8988T (cell line): ENCODE results near the gene NBEAL2.
"Not testable (repeated sequence)": the region's sequence is repeated elsewhere in the genome, so short reads cannot be mapped to it uniquely, and the experiment has no call there.

Experiments
- DNase-seq: peaks from one replicate; pipeline ENCODE4 v3.0.0; 2011

Gene NBEAL2

DNA sequence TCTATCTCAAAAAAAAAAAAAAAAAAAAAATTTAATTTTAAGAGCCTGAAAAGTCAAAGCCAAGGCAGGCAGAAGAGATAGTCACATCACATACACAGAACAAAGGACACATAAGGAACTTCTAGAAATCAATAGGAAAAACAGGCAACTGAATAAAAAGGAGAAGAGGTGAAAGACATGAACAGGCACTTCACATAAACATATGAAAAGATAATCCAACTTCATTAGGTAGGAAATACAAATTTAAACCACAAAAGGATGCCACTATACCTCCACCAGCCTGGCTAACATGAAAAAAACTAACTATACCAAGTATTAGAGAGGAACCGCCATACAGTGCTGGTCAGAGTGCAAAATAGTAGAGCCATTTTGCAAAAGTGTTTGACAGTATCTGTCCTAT lies 17.0 kb upstream of the NBEAL2 start:
- DNase-seq: no peak

DNA sequence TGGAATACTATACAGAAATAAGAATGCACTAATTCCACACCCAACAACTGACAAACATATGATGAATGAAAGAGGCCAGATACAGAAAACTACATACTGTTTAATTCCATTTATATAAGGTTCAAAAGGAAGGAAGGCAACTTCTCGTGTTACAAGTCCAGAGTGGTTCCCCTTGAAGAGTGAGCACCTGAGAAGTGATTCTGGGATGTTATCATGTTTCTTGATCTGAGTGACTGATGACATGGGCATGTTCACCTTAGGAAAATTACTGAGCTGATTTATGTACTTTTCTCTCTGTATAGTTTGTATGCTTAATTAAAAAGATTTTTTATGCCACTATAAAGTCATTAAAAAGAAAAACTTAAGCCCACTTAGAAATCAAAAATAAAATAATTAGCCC lies 16.5 kb upstream of the NBEAL2 start:
- no peak for DNase-seq

DNA sequence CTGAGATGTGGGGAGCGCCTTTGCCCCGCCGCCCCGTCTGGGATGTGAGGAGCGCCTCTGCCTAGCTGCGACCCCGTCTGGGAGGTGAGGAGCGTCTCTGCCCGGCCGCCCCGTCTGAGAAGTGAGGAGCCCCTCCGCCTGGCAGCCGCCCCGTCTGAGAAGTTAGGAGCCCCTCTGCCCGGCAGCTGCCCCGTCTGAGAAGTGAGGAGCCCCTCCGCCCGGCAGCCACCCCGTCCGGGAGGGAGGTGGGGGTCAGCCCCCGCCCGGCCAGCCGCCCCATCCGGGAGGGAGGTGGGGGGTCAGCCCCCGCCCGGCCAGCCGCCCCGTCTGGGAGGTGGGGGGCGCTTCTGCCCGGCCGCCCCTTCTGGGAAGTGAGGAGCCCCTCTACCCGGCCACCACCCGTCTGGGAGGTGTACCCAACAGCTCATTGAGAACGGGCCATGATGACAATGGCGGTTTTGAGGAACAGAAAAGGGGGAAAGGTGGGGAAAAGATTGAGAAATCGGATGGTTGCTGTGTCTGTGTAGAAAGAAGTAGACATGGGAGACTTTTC lies 15.4 kb upstream of the NBEAL2 start:
- not testable (repeated sequence) for DNase-seq

DNA sequence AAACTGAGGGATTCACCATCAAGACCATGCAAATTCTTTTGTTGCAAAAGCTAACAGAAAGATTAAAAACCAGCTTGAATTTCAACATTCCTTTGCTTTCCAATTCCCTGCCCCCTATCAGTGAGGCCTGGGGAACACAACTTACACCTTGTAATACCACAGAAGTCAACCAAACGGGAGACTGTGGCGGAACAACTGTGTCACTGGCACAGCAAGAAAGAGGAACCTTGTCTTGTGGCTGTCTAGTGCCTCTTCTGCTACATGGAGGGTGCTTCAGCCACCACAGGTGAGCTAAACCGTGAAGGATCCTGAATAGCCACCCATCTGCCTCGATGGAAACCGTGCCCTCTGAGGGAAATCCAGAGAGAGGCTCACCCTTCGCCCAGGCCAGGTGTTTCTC lies 14.3 kb upstream of the NBEAL2 start:
- no peak for DNase-seq

DNA sequence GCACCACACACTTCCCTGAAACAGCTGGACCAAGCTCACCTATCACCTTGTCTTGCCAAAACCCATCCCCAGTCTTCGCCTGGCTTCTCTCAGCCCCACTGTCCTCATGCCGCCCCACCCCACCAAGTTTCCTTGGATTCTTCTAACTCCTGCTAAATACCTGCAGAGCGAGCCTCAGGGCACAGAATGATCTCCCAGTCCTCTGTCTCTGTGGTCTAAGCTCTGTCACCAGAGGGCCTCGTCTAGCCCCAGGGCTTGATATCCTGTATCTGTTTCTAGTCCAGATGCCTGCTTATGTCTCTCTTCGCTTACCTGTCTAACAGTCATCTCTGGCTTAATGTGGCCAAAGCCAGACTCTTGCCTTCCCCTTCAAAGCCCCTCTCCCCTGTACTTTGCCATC lies 12.7 kb upstream of the NBEAL2 start:
- no peak for DNase-seq

DNA sequence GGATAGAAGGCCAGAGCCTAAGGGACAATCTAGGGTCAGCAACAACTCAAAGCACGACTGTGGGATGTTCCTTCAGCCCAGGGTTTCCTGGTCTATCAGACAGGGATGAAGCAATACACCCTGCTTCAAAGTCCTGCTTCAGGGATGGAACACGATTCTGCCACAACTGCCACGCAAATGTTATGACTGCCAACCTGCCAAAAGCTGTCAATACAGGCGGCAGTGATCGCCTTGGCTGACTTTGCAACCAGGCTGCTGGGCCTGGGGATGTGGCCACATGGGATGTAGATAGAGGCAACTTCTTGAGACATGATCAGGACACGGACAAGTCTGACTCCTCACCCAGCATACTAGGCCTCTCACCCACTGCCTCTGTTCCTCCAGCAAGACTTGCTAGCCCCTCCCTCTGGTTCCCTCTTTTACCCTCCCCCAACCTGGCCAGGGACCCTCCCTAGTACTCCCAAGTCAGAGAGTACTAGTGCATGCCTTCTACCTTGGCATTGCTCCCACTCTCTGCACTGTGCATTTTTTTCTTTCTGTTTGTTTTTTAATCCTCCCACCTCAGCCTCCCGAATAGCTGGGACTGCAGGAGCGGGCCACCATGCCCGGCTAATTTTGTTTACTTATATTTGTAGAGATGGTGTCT lies 10.6 kb upstream of the NBEAL2 start:
- DNase-seq: no peak

DNA sequence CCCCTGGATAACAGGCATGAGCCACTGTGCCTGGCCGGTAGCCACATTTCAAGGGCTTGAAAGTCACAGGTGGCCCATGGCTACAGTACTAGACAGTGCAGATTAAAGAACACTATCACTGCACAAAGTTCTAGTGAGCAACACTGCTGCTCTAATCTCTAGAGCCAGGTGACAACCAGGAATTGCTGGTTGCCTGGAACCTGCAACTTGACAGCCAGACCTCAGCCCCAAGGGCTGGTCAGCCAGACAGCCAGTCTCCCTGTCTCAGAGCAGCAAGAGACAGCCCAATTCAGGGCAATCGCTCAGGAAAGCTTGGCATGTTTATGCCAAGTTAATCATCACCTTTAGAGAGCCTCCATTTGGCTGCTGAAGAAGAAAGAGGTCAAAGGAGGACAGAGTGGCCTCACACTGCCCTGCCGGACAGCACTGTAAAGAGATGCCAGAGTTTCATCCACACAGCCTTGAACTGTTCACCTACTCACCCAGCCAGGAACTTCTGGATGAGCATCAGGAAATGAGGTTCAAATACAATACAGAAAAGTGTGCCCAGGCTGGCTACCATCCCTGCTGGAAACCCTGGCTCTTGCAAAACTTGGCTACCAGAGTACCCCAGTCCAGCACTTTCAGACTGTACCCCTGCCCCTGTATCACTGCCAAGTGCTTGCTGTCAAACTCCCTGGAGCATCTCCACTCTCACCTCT lies 8.9 kb upstream of the NBEAL2 start:
- no peak for DNase-seq

DNA sequence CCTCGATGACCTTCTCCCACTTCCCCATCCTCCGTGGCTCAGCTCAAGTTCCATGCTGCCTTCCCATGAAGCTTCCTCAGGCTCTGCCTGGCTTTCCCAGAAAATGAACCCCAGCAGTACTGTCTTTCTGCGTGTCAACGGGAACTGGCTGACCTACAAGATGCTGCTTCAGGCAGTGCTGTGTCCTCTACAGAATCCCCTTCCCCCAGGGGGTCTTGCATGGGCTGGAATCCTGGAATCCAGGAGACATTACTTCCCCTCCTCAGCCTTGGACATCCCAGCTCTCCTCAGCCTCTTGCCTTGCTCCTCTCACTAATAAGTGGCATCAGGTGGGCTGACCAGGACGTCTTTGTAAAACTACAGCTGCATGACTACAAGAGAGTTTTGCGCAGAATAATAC lies 8.3 kb upstream of the NBEAL2 start:
- no peak for DNase-seq

DNA sequence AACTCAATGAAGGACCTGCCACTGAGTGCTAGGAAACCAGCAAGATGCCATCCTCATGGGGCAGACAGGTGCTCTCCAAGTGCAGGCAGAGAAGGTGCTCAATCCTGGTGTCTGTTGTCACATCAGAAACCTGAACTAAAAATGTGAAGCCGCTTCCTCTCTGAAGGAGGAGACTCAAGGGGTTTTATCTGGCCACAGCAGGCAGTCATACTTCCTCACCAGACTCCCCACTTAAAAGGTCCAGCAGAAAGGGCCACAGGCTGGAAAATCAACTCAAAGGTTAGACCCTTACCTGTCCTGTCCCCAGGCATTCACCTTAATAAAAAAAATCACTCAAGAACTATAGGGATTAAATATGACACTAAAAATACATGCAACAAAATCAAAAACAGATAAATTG lies 7.7 kb upstream of the NBEAL2 start:
- DNase-seq: no peak

DNA sequence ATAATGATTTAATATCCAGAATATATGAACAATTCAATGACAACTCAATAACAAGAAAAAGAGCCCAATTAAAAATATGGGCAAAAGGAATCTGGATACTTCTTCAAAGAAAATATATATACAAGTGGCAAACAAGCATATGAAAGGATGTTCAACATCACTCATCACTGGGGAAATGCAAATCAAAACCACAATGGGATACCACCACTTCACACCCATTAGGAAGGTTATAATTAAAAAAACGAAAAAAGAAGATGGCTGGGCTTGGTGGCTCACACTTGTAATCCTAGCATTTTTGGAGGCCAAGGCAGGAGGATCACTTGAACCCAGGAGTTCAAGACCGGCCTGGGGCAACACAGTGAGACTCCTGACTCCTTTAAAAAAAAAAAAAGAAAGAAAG lies 7.1 kb upstream of the NBEAL2 start:
- no peak for DNase-seq

DNA sequence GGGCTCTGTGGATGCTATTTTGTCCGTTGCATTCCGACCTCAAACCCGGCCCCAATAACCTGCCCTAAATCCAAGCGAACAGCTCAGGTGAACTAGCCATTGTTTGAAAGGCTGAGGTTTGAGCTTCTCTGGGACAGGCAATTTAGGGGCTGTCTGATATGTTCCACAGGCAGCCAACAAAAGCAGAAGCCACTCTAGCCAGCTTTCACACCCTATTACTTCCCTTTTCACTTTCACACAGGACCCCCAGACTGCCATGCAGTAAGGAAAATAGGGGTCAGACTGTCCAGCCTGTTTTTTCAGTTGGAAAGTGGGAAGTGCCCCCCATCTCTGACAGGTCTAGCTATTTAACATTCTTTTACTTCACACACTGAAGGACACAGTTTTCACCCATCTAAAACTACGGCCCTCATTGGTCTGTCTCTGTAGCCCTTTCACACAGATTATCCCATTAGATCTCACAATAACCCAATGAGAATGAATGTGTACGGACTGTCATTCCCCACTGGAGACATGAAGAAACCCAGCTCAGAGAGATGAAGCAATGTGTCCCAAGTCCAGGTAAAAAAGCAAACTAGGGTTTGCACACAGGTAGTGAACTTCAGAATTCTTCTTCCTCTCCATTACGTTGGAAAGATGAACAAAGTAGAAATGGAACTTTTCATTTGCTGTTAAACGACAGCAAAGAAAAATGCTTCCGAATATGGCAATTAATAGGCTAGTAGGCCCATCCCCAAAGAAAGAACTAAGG lies 4.9 kb upstream of the NBEAL2 start:
- no peak for DNase-seq

DNA sequence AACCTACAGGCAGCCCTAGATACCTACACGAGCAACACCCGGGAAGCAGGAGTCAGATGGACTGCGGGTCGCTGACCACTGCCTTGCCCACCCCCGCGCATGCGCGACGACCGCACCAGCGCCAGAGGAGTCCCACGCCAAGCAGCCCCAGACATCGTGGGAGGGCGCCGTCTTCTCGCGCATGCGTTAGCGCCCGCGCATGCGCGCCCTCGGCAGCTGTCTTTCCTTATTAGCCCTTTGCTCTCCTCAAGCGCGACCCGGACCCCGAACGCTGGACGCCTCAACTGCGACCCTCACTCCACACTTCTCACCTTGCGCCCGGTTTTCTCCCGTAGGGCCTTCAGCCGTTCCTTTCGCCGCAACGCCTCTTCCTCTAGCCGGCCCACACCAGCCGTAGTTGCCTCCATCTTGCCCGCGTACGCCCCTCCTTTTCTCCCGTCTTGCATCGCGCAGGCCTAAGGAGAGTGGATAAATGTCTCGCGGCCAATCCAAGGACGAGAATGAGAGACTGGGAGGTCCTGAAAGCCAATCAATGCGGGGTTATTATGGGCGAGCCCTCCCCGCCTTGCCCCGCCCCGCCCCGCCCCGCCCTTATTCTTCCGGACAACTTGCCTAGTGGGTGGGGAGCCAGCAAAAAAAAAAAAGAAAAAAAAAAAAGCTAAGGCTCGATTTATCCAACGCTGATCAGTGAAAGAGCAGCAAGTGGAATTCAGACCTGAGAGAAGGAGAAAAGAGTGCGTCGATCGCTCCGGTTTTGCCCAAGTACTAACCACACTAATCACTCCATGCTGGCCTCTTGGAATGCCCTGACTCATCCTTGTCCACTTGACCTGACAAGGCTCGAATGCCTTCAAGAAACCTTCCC lies 2.9 kb upstream of the NBEAL2 start, which contains the start of gene CCDC12:
Gene CCDC12, minus strand, starts transcription at position 420 of the 865 bp plus-strand sequence. Its CDS starts 13 bp downstream, at position 407.
- DNase-seq: peak; percentile 99

DNA sequence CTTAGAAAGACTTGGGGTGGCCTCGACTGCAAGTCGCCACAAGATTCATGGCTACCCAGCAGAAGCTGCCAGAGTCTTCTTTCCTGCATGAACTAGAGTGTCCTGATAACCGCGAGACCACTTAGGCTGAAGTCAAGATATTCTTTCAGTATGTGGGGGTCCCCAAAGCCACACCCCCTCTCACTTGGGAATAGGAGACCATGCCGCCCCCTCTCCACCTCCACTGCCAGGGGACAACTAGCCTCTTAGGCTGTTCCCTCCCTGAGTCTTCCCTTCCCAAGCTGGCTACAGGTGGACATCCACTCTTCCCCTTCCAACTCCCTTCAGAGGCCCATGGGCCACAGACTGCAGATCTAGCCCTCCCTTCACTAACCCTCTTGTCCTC lies 1.7 kb upstream of the NBEAL2 start:
- no peak for DNase-seq

DNA sequence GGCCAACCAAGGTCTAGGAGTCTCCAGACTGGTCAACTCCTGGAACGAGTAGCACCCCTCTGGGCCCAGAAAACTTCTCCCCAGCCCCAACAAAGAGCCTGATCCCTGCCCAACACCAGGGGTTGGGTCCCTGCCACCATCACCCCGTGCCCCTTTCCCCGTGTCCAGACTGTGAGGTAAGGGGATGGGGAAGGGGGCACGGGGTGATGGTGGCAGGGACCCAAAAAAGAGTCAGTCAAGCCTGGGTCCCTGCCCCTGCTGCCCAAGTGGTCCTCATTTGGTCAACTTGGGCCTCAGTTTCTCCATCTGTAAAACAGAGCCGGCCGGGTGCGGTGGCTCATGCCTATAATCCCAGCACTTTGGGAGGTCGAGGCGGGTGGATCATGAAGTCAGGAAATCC lies 1.1 kb upstream of the NBEAL2 start:
- no peak for DNase-seq

DNA sequence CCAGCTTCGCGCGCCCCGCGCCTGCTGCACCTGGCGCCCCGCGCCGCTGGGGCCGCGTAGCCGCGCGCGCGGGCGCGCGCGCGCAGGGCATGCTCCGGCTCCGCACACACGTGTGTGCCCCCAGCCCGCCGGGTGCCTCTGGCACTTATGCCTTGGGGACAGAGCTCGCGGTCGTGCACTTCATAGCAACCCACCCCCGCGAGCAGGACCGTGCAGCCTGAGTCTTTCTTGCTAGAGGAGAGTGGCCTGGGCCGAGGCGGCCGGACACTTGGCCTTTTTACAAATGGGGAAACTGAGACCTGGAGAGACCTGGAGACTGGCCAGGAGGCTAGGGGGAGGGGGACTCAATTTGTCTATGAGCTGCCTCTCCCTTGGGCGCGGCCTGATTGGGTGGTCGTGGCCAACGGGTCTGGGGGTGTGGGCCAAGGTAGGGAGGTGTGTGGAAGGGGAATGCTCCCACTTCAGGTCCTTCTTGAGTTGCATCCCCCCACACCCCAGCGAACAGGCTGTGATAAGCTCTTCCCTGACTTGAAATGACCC lies 562 bp downstream of the NBEAL2 start:
- peak; percentile 71 for DNase-seq

DNA sequence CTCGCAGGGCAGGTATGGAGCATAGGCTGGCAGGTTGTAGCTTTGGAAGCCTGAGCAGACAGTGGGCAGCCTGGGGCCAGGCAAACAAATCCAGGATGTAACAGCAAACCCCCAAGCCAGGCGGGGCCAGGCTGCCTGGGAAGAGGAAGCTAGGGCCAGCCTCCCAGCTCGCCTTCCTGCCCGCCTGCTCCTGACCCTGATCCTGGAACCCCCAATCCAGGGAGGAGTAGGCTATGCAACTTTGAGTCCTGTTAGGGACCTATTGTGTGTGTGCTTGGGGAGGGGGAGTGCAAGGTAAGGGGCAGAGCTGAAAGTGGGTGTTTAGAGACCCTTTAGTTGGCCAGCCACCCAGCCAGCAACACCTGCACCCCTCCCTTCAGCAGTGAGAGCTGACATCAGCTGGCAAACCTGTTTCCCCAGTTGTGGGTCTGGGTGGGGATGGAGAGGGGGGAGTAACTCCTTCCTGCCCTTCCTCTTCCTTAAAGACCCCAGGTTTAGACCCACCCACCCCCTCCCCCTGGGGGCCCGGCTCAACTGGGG lies 2.5 kb downstream of the NBEAL2 start:
- DNase-seq: no peak

DNA sequence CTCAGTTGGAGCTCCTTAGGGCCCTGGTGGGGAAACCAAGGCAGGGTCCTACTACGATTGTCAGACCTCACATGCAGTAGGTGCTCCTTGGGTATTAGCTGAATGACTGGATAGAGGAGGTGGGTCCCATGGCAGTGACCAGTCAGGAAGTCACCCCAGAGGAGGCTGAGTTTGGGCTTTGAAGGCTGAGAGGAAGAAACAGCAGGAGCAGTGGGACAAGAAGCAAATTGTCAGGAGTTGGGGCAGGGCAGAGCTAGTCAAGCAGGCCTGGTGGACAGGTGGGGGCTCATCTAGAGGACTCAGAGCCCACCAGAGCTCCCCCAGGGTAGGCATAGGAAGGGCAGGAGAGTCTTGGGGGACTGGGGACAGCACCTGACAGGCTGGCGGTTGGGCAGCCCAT lies 3.1 kb downstream of the NBEAL2 start:
- no peak for DNase-seq

DNA sequence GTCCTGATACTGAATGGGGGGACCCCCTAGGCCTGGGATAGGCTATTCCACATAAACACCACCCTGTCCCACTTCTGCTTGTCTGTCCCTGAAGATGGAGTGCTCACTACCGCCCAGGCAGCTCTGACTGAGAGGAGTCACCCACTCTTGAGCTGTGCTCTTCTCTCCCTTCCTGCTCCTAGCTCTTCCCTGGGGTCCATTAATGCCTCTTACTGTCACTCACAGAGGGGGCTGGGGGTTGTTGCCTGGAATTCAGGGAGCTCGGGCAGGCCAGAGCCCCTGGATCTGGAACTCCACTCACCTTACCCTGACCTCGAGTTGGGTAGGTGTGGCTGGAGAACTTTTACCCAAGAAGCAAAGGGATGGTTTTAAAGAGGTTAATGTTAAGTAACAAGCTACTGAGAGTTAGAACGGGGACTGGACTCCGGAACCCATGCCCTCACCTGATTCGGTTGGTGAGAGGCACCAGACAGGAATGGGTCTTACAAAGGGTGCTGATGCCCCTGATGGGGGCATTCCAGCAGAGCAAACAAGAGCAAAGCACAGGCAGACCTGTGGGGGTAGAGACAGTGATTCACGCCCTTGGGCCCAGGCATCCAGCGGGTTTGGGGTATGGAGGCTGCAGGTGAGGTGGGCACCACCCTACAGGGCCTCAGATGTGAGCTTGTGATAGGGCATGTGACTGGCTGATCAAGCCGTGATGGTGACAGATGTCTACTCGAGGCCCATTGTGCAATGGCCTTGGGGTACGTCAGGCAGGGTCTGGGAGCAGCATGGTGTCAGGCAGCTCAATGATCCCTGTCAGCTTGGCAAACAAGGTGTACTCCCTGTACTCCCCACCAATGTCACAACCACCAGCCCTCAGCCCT lies 5.4 kb downstream of the NBEAL2 start:
- DNase-seq: no peak

DNA sequence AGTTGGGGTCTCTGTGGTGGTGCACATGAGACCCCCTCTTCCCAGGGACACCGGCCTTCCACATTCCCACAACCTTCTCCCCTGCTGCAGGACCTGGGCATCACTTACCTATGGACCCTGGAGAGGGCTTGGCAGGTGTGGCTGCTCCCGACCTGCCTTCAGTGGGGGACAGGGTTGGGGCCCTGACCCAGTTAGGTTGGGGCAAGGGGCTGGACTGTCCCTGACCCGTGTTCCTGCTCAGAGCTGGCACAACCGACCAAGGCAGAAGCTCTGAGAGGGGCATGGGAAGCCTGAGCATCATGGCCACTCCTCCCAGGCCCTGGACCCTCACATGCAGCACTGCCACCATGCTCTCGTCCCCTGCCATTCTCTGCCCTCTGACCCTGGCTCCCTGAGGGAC lies 6.1 kb downstream of the NBEAL2 start:
- DNase-seq: no peak

DNA sequence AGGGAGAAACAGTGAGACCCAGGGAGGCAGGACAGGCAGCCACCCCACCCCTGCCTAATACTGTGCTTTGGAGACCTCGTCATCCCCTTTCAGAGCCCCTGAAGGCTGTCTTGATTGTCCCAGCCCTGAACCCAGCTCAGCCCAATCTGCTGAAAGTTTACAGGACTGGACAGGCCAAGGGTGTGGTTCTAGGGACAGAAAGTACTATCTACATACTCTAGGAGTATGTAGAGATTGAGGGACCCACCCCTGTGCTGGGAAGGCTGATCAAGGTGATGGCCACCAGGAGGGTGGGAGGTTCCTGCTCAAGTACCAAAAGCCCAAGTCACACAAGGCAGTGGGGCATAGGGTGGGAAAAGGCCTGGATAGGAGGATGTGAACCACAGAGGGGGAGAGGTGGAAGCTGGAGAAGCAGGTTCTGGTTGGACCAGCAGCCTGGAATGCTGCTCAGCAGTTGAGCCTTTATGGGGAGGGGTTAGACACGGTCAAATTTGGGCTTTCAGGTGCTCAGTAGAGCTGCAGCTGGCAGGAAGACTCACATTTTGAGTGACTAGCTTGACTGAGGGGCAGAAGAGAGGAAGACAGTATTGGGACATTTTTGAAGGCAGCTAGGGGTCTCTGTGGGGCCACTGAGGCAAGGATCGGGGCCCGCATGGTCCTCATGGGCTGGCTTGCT lies 6.7 kb downstream of the NBEAL2 start:
- DNase-seq: no peak
